Measurements from ENCODE around the gene SLC35C1. TPM values are rescaled to one million over a fixed set of nuclear protein-coding genes. Genes with fewer than 3 reads are reported as not detected.

The SLC35C1 gene
- total and polyA plus RNA-seq, 12 donors = 4.5 to 14.1 (median 6.1) TPM

DNA sequence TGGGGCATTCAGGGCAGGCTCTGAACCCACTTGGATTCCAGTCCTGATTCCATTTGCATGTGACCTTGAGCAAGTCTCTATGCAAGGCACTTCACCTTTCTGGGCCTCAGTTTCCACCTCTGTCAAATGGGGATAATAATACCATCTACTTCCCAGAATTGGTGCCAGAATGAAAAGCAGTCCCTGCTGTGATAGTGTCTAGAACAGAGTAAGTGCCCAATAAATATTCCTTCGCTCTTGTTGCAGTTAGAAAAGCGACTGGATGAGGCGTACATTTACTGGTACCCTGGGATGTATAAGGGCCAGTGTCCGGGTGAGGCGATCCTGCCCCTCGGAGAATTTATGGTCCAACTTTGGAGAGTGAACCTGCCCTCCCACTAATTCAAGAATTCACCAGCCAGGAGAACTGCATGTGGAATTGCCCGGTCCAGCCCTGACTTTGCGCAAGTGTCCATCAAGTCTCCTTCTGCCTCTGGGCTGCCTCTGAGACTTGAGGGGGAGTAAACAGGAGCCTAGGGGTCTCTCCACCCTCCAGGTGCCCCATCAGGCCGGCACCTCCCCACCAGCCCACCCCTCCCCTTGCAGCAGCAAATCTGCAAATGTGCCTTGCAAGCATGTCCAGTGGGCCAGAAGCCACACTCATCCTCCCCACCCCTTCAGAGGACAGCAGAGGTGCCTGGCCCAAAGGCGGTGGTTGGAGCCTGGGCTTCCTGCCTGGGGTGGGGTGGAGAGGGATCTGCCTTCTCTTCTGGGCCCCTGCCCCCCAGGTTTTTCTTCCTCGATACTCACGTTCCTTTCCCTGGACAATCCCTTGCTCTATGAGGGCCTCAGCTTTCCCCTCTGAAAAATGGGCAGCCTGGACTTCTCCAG lies 30.9 kb upstream of the SLC35C1 start:
- TF ChIP-seq, protein P1, sequence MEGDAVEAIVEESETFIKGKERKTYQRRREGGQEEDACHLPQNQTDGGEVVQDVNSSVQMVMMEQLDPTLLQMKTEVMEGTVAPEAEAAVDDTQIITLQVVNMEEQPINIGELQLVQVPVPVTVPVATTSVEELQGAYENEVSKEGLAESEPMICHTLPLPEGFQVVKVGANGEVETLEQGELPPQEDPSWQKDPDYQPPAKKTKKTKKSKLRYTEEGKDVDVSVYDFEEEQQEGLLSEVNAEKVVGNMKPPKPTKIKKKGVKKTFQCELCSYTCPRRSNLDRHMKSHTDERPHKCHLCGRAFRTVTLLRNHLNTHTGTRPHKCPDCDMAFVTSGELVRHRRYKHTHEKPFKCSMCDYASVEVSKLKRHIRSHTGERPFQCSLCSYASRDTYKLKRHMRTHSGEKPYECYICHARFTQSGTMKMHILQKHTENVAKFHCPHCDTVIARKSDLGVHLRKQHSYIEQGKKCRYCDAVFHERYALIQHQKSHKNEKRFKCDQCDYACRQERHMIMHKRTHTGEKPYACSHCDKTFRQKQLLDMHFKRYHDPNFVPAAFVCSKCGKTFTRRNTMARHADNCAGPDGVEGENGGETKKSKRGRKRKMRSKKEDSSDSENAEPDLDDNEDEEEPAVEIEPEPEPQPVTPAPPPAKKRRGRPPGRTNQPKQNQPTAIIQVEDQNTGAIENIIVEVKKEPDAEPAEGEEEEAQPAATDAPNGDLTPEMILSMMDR (IDR thresholded peaks at IDR 0.05) = no peak
- Histone ChIP-seq H3K27me3 (peaks cover 0 to 8% (median 0%) of the 10 kb centered on the region in 7 donors), H3K4me1 (peaks cover 0 to 18% (median 4%) of the 10 kb centered on the region in 9 donors), H3K36me3 (no peaks in the 10 kb centered on the region), H3K27ac (no peak overlapping the region), H3K9me3 (no peaks in the 10 kb centered on the region), H3K4me3 (no peak overlapping the region)
- 81 to 90% methylated on average over 12 of the region's 12 CpGs for WGBS, 2 donors
- DNase-seq (no peak), ATAC-seq (no peak)
- intact Hi-C loops (cut with DNase I) = loop anchor here (2.0 to 10.0 kb wide), 15 partner anchors 117 to 437 kb away; no protein-coding TSS in a partner anchor

DNA sequence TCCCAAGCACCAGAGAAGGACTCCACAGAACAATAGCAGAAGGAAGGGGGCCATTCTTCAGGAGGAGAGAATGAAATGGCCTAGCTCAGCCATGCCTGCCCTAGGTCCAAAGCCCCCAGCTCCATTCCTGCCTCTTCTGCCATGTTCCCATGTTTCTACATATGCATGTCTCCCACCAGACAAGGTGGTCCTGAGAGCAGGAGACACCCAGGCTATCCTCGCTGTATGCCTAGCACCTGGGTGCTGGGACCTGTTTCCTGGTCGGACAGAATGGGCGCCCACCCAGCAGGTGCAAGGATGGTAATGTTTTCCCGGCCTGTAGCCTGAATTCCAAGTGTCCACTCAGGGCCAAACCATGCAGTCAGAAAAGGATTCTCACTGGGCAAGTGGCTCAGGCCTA lies 30.2 kb upstream of the SLC35C1 start:
- intact Hi-C loops (cut with DNase I) = loop anchor here (5.0 to 10.0 kb wide), 12 partner anchors 117 to 437 kb away; no protein-coding TSS in a partner anchor

DNA sequence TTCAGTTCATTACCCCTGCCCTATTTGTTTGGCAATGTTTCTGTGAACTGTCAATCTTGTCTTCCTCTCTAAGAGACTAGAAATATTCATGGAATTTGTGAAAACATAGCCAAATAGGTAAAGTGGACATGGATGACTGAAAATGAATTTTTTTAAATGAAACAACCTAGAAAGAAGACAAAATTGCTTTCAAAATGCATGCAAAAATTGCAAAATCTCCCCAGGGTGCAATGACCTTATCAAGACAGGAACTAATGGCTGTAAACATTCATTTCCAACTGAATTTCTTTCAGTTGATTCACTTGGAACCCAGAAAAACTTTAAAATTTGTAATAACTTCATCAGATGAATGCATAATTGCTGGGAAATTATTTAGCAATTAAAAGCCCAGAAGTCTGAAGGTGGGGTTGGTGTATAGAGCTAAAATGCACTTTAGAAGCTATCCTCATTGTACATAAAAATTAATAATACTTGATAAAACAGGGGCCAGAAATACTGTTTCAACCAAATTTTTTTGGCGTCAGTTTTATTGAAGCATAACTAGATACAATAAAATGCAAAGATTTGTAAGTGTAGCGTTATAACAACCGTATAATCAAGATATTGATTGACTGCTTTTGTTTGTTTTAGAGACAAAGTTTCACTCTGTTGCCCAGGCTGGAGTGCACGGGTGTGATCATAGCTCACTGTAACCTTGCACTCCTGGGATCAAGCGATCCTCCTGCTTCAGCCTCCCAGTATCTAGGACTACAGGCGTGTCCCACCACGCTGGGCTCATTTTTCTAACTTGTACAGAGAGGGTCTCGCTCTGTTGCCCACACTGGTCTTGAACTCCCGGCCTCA lies 27.6 kb upstream of the SLC35C1 start:
- no peak for DNase-seq
- Histone ChIP-seq H3K27ac (no peak overlapping the region), H3K9me3 (peaks cover 0 to 5% (median 0%) of the 10 kb centered on the region in 11 donors), H3K36me3 (no peaks in the 10 kb centered on the region), H3K4me3 (no peak overlapping the region), H3K27me3 (peaks cover 0 to 19% (median 0%) of the 10 kb centered on the region in 7 donors), H3K4me1 (peaks cover 0 to 8% (median 0%) of the 10 kb centered on the region in 9 donors)
- TF ChIP-seq, protein P1 (IDR thresholded peaks at IDR 0.05) = no peak
- WGBS, 2 donors = 78 to 85% methylated on average over 9 of the region's 9 CpGs
- no peak for ATAC-seq
- intact Hi-C loops (cut with DNase I) = loop anchor here in 4 of 10 donors (10.0 kb wide), 5 partner anchors 123 to 403 kb away; no protein-coding TSS in a partner anchor

More for the DNA sequence above, 30.2 kb upstream of the SLC35C1 start:
- Histone ChIP-seq H3K9me3 (no peaks in the 10 kb centered on the region), H3K27me3 (peaks cover 0 to 11% (median 0%) of the 10 kb centered on the region in 7 donors), H3K4me1 (peaks cover 0 to 18% (median 4%) of the 10 kb centered on the region in 9 donors), H3K36me3 (no peaks in the 10 kb centered on the region), H3K27ac (no peak overlapping the region), H3K4me3 (no peak overlapping the region)
- TF ChIP-seq, protein P1 (IDR thresholded peaks at IDR 0.05) = no peak
- DNase-seq (no peak), ATAC-seq (no peak)
- WGBS, 2 donors = 81 to 95% methylated on average over 4 of the region's 4 CpGs

DNA sequence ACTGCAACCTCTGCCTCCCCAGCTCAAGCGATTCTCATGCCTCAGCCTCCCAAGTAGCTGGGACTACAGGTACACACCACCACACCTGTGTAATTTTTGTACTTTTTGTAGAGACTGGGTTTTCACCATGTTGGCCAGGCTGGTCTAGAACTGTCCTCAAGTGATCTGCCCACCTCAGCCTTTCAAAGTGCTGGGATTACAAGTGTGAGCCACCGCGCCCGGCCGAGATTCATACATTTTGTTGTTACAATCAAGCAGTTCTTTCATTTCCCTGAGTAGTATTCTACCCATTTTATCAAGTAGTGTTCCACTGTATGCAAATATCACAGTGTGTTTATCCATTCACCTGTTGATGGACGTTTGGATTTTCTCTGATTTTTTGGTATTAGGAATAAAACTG lies 26.6 kb upstream of the SLC35C1 start:
- H3K4me3 ChIP-seq = no peak overlapping the region
- no peak overlapping the region for H3K27ac ChIP-seq
- TF ChIP-seq, protein P1 (IDR thresholded peaks at IDR 0.05) = no peak
- intact Hi-C loops (cut with DNase I) = loop anchor here in 4 of 10 donors (10.0 kb wide), 5 partner anchors 124 to 404 kb away; no protein-coding TSS in a partner anchor
- DNase-seq = no peak
- no peak for ATAC-seq
- no peaks in the 10 kb centered on the region for H3K36me3 ChIP-seq
- H3K27me3 ChIP-seq = peaks cover 0 to 19% (median 0%) of the 10 kb centered on the region in 7 donors
- peaks cover 0 to 8% (median 0%) of the 10 kb centered on the region in 9 donors for H3K4me1 ChIP-seq
- WGBS, 2 donors = 92 to 93% methylated on average over 6 of the region's 6 CpGs
- H3K9me3 ChIP-seq = peaks cover 0 to 5% (median 0%) of the 10 kb centered on the region in 11 donors
